Astrocyte (in vitro differentiated cells and primary cell): ENCODE data around the gene LRRC36. TPM values are rescaled to one million over a fixed set of nuclear protein-coding genes. Genes with fewer than 3 reads are reported as not detected.

ENCODE experiments used
- DNase-seq: peaks from one replicate; pipeline ENCODE4 v3.0.0-alpha.2; 2010; ENCODE audit warnings: low read depth
- FAIRE-seq: peaks from 2 replicates; lab custom pipeline; 2011; peaks lifted over from hg19 to GRCh38; lab: Jason Lieb, UNC
- H2AFZ ChIP-seq: 2 replicates; pipeline ENCODE4 v1.6.0; 2012; ENCODE audit warnings: low read depth, low read length, inconsistent platforms
- H3K27ac ChIP-seq: 2 replicates; pipeline ENCODE4 v1.5.1; 2011; ENCODE audit warnings: low read depth, low read length, inconsistent platforms
- H3K27me3 ChIP-seq: 2 replicates; pipeline ENCODE4 v1.6.0; 2011; ENCODE audit warnings: low read length, inconsistent platforms; ENCODE audit not compliant: insufficient read depth
- H3K36me3 ChIP-seq: 2 replicates; pipeline ENCODE4 v1.5.1; 2011; ENCODE audit warnings: low read length, inconsistent platforms; ENCODE audit not compliant: insufficient read depth
- H3K4me1 ChIP-seq: 2 replicates; pipeline ENCODE4 v1.5.1; 2011; ENCODE audit warnings: low read length, inconsistent platforms; ENCODE audit not compliant: insufficient read depth
- H3K4me2 ChIP-seq: 2 replicates; pipeline ENCODE4 v1.6.0; 2012; ENCODE audit warnings: low read length, inconsistent platforms
- H3K4me3 ChIP-seq: 2 replicates; pipeline ENCODE4 v1.5.1; 2011; ENCODE audit warnings: low read depth, mild to moderate bottlenecking, low read length, inconsistent platforms; ENCODE audit not compliant: insufficient read depth
- H3K79me2 ChIP-seq: 2 replicates; pipeline ENCODE4 v1.6.0; 2012; ENCODE audit warnings: mild to moderate bottlenecking, low read length, inconsistent platforms; ENCODE audit not compliant: insufficient read depth
- H3K9ac ChIP-seq: 2 replicates; pipeline ENCODE4 v1.6.0; 2012; ENCODE audit warnings: mild to moderate bottlenecking, low read length, inconsistent platforms
- H3K9me3 ChIP-seq: 2 replicates; pipeline ENCODE4 v1.5.1; 2012; ENCODE audit warnings: low read depth, mild to moderate bottlenecking, low read length, inconsistent platforms; ENCODE audit not compliant: insufficient read depth
- H4K20me1 ChIP-seq: 2 replicates; pipeline ENCODE4 v1.6.0; 2012; ENCODE audit warnings: low read length, inconsistent platforms; ENCODE audit not compliant: insufficient read depth
- H3K27ac Mint-ChIP-seq: one replicate; pipeline ENCODE4 v1.8.0; 2021; ENCODE audit warnings: mild to moderate bottlenecking, mixed read lengths; ENCODE audit not compliant: unreplicated experiment
- H3K27me3 Mint-ChIP-seq: one replicate; pipeline ENCODE4 v1.8.0; 2021; ENCODE audit warnings: low read depth, mixed read lengths; ENCODE audit not compliant: unreplicated experiment
- H3K36me3 Mint-ChIP-seq: one replicate; pipeline ENCODE4 v1.8.0; 2021; ENCODE audit warnings: low read depth, mixed read lengths; ENCODE audit not compliant: unreplicated experiment
- H3K4me1 Mint-ChIP-seq: one replicate; pipeline ENCODE4 v1.8.0; 2021; ENCODE audit warnings: low read depth, mixed read lengths; ENCODE audit not compliant: unreplicated experiment
- H3K4me3 Mint-ChIP-seq: one replicate; pipeline ENCODE4 v1.8.0; 2021; ENCODE audit warnings: mild to moderate bottlenecking, moderate library complexity, mixed read lengths; ENCODE audit not compliant: unreplicated experiment
- H3K9me3 Mint-ChIP-seq: one replicate; pipeline ENCODE4 v1.8.0; 2021; ENCODE audit warnings: mild to moderate bottlenecking, mixed read lengths; ENCODE audit not compliant: unreplicated experiment
- CTCF ChIP-seq: IDR thresholded peaks from 2 replicates; pipeline ENCODE4 v1.5.1; 2011; ENCODE audit warnings: low read depth, mild to moderate bottlenecking, inconsistent platforms, low read length, moderate library complexity; ENCODE audit not compliant: insufficient read depth
- EZH2 ChIP-seq: IDR thresholded peaks from 2 replicates; pipeline ENCODE4 v1.6.1; 2012; ENCODE audit warnings: mild to moderate bottlenecking, low read length, inconsistent platforms; ENCODE audit not compliant: insufficient read depth
- total RNA-seq: library from RNA; stranded (reverse); gene quantifications from 2 replicates; pipeline ENCODE4 v1.2.1, GENCODE V29; 2021

The LRRC36 gene
- total RNA-seq, 1 donor from 2014 or later, result not detected

- Histone ChIP-seq H3K79me2 (peaks cover 2% of the 10 kb centered on the region), H3K4me1 (peaks cover 24% of the 10 kb centered on the region), H3K4me2 (peak within 1 kb of the TSS; percentile 82), H2AFZ (peak within 1 kb of the TSS; percentile 65), H4K20me1 (no peaks in the 10 kb centered on the region), H3K4me3 (peak within 1 kb of the TSS; percentile 61), H3K27ac (peak within 1 kb of the TSS; percentile 96), H3K9ac (peak within 1 kb of the TSS; percentile 75), H3K9me3 (no peaks in the 10 kb centered on the region), H3K27me3 (no peaks in the 10 kb centered on the region), H3K36me3 (no peaks in the 10 kb centered on the region)
- Mint-ChIP-seq H3K36me3 (peaks cover 6% of the 10 kb centered on the region), H3K4me3 (no peak within 1 kb of the TSS), H3K4me1 (peaks cover 28% of the 10 kb centered on the region), H3K27ac (no peak within 1 kb of the TSS), H3K9me3 (peaks cover 3% of the 10 kb centered on the region), H3K27me3 (peaks cover 14% of the 10 kb centered on the region)
- FAIRE-seq (no peak), DNase-seq (peak; percentile 38)
- no peak for TF ChIP-seq EZH2
- TF ChIP-seq CTCF, result peak; percentile 35
Observed at GRCh38 chr16:67279296-67280089, 47.1 kb upstream of the LRRC36 start, which contains the start of gene PLEKHG4. PLEKHG4 (plus strand) TSS chr16:67279532; CDS start chr16:67280045, 513 bp downstream.

- no peak overlapping the region for H3K9ac ChIP-seq
- Mint-ChIP-seq H3K9me3 (peaks cover 3% of the 10 kb centered on the region), H3K4me1 (peaks cover 28% of the 10 kb centered on the region), H3K36me3 (peaks cover 6% of the 10 kb centered on the region), H3K27me3 (peaks cover 18% of the 10 kb centered on the region), H3K27ac (no peak overlapping the region), H3K4me3 (no peak overlapping the region)
- H3K27ac ChIP-seq, result no peak overlapping the region
- no peak overlapping the region for H2AFZ ChIP-seq
- no peak for TF ChIP-seq CTCF
- TF ChIP-seq EZH2, result no peak
- no peak for DNase-seq
- H3K4me1 ChIP-seq, result peaks cover 24% of the 10 kb centered on the region
- no peaks in the 10 kb centered on the region for H3K9me3 ChIP-seq
- FAIRE-seq, result no peak
- peak overlapping the region; percentile 82 for H3K4me2 ChIP-seq
- H4K20me1 ChIP-seq, result no peaks in the 10 kb centered on the region
- no peak overlapping the region for H3K4me3 ChIP-seq
- peaks cover 2% of the 10 kb centered on the region for H3K79me2 ChIP-seq
- H3K36me3 ChIP-seq, result no peaks in the 10 kb centered on the region
- no peaks in the 10 kb centered on the region for H3K27me3 ChIP-seq
Observed at GRCh38 chr16:67280090-67281015, 46.3 kb upstream of the LRRC36 start.
